OCI-LY1 (cell line): ENCODE results near the gene PDCD1LG2.
A peak's percentile ranks its signal among the peaks of the same experiment; 100 is the strongest.

Source experiments
- H2AFZ ChIP-seq: fragments of 200-600 bp; sonication (generic), shearing (Covaris generic); 2 replicates; pipeline ENCODE4 v1.6.0; 2014; ENCODE audit warnings: antibody characterized with exemption, mild to moderate bottlenecking, low read length
- H3F3A ChIP-seq: fragments of 200-600 bp; sonication (generic), shearing (Covaris generic); 2 replicates; pipeline ENCODE4 v1.6.0; 2014; ENCODE audit warnings: mild to moderate bottlenecking, antibody characterized with exemption, low read length, moderate library complexity; ENCODE audit not compliant: insufficient read depth
- H3K27ac ChIP-seq: fragments of 200-600 bp; sonication (generic); 2 replicates; pipeline ENCODE4 v1.5.1; 2014; ENCODE audit warnings: low read length, mixed run types, mild to moderate bottlenecking, low read depth; ENCODE audit not compliant: poor library complexity, severe bottlenecking
- H3K27me3 ChIP-seq: fragments of 200-600 bp; sonication (generic); 2 replicates; pipeline ENCODE4 v1.6.0; 2014; ENCODE audit warnings: antibody characterized with exemption, mild to moderate bottlenecking, low read length, moderate library complexity; ENCODE audit not compliant: insufficient read depth
- H3K36me3 ChIP-seq: fragments of 200-600 bp; sonication (generic); 2 replicates; pipeline ENCODE4 v1.6.1; 2014; ENCODE audit warnings: mild to moderate bottlenecking, antibody characterized with exemption, low read length, moderate library complexity, mixed read lengths; ENCODE audit not compliant: insufficient read depth
- H3K4me1 ChIP-seq: fragments of 200-600 bp; sonication (generic); 2 replicates; pipeline ENCODE4 v1.5.1; 2014; ENCODE audit warnings: mild to moderate bottlenecking, low read length, moderate library complexity; ENCODE audit not compliant: insufficient read depth, severe bottlenecking
- H3K4me2 ChIP-seq: fragments of 200-600 bp; sonication (generic), shearing (Covaris generic); 2 replicates; pipeline ENCODE4 v1.6.1; 2014; ENCODE audit warnings: low read length
- H3K4me3 ChIP-seq: fragments of 200-600 bp; sonication (generic); 2 replicates; pipeline ENCODE4 v1.5.1; 2014; ENCODE audit warnings: low read length, low read depth, mild to moderate bottlenecking, mixed read lengths; ENCODE audit not compliant: poor library complexity, severe bottlenecking
- H3K79me2 ChIP-seq: fragments of 200-600 bp; shearing (Covaris generic); 2 replicates; pipeline ENCODE4 v1.6.1; 2016; ENCODE audit warnings: mixed run types, low read length, mixed read lengths; ENCODE audit not compliant: insufficient read depth
- H3K9ac ChIP-seq: fragments of 200-600 bp; sonication (generic), shearing (Covaris generic); 2 replicates; pipeline ENCODE4 v1.6.1; 2014; ENCODE audit warnings: mild to moderate bottlenecking, low read length, mixed read lengths
- H3K9me2 ChIP-seq: fragments of 200-600 bp; sonication (generic), shearing (Covaris generic); 2 replicates; pipeline ENCODE4 v1.6.1; 2014; ENCODE audit warnings: low read depth, mild to moderate bottlenecking, low read length, mixed read lengths
- H3K9me3 ChIP-seq: fragments of 200-600 bp; shearing (Covaris generic); 2 replicates; pipeline ENCODE4 v1.6.1; 2014; ENCODE audit warnings: low read length, mixed read lengths
- H4K20me1 ChIP-seq: fragments of 200-600 bp; sonication (generic), shearing (Covaris generic); 2 replicates; pipeline ENCODE4 v1.6.0; 2016; ENCODE audit warnings: mild to moderate bottlenecking, low read length; ENCODE audit not compliant: insufficient read depth
- CTCF ChIP-seq: fragments of 200-600 bp; sonication (generic), shearing (Covaris generic); IDR thresholded peaks from 2 replicates; pipeline ENCODE4 v1.5.1; 2017; ENCODE audit warnings: mild to moderate bottlenecking, antibody characterized with exemption, low read length, moderate library complexity, mixed read lengths
- EZH2 ChIP-seq: fragments of 200-600 bp; sonication (generic), shearing (Covaris generic); IDR thresholded peaks from 2 replicates; pipeline ENCODE4 v1.8.0; 2017; ENCODE audit warnings: borderline replicate concordance, mixed run types, mild to moderate bottlenecking, antibody characterized with exemption, low read length, moderate library complexity, mixed read lengths

Gene PDCD1LG2

GRCh38 chr9:5518937-5519319 is 8.6 kb downstream of the PDCD1LG2 start:
- Histone ChIP-seq H3K4me3 (no peak overlapping the region), H3F3A (no peaks in the 10 kb centered on the region), H3K27ac (no peak overlapping the region), H2AFZ (no peak overlapping the region), H3K36me3 (no peaks in the 10 kb centered on the region), H4K20me1 (no peaks in the 10 kb centered on the region), H3K4me1 (no peaks in the 10 kb centered on the region), H3K9ac (no peak overlapping the region), H3K79me2 (no peaks in the 10 kb centered on the region), H3K9me3 (no peaks in the 10 kb centered on the region), H3K4me2 (no peak overlapping the region), H3K27me3 (no peaks in the 10 kb centered on the region), H3K9me2 (no peaks in the 10 kb centered on the region)
- TF ChIP-seq CTCF (no peak), EZH2 (no peak)

GRCh38 chr9:5524090-5524489 is 13.8 kb downstream of the PDCD1LG2 start:
- Histone ChIP-seq H3F3A (no peaks in the 10 kb centered on the region), H4K20me1 (no peaks in the 10 kb centered on the region), H3K4me2 (no peak overlapping the region), H3K27ac (no peak overlapping the region), H3K9ac (no peak overlapping the region), H3K4me3 (no peak overlapping the region), H3K27me3 (no peaks in the 10 kb centered on the region), H3K4me1 (no peaks in the 10 kb centered on the region), H3K36me3 (no peaks in the 10 kb centered on the region), H3K9me2 (no peaks in the 10 kb centered on the region), H3K9me3 (no peaks in the 10 kb centered on the region), H3K79me2 (no peaks in the 10 kb centered on the region), H2AFZ (no peak overlapping the region)
- no peak for TF ChIP-seq CTCF
- no peak for TF ChIP-seq EZH2

- Histone ChIP-seq H3K9me3 (no peaks in the 10 kb centered on the region), H3K27ac (peak overlapping the region; percentile 21), H3K4me1 (peaks cover 26% of the 10 kb centered on the region)
These were observed 19.4 kb downstream of the PDCD1LG2 start for GRCh38 chr9:5529683-5530221.

More at GRCh38 chr9:5529683-5530221, 19.4 kb downstream of the PDCD1LG2 start:
- H4K20me1 ChIP-seq, result no peaks in the 10 kb centered on the region
- no peaks in the 10 kb centered on the region for H3K79me2 ChIP-seq
- no peaks in the 10 kb centered on the region for H3F3A ChIP-seq
- no peak overlapping the region for H3K9ac ChIP-seq
- no peak for TF ChIP-seq EZH2
- H3K4me3 ChIP-seq, result no peak overlapping the region
- H2AFZ ChIP-seq, result peak overlapping the region; percentile 78; the same call in 1 of the 2 replicates
- no peaks in the 10 kb centered on the region for H3K27me3 ChIP-seq
- H3K36me3 ChIP-seq, result no peaks in the 10 kb centered on the region
- no peaks in the 10 kb centered on the region for H3K9me2 ChIP-seq
- peak overlapping the region; percentile 34; the same call in 1 of the 2 replicates for H3K4me2 ChIP-seq
